Stimulated activated CD4-positive, alpha-beta T cell treated with anti-CD3 and anti-CD28 coated beads, Interleukin-2, amount 100 ng/mL, for 4 hours (primary cell): Measurements from ENCODE around the gene ACAD10.

ENCODE experiments used
- DNase-seq: peaks from one replicate; pipeline ENCODE4 v3.0.0-alpha.2; 2020; ENCODE audit warnings: low read depth

ACAD10 gene

GRCh38 chr12:111776836-111777344 lies 91.0 kb downstream of the ACAD10 start:
- DNase-seq, result no peak

DNA sequence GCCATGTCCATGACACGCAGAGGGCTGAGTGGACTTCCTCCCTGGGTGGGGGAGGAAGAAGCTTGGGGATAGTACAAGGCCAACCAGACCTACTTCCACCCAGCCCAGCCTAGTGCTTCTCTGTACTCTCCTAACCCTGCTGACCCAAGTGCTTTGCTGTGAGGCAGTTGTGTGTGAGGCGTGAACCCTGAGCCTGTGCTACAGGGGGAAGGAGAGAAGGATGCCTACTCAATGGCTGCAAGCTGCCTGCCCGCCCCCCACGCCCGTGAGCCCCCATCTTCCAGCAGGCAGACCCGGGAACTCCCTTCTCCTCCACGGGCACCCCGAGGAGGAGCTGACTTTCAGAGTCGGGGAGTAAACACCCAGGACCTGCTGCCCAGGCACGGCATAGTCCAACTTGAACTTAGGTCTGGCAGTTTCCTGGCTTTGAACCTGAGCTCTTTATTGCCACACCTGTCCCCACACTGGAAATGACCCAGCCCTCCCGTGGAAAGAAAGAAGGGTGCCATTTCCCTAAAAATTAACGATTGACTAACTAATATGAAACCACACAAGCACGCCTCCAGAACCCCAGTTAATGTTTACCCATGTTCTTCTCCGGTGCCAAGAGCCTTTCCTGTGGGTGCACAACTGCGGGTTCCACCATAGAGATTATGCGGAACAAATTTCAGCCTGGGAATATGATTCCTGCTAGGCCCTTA lies 91.6 kb downstream of the ACAD10 start:
- DNase-seq, result no peak

DNA sequence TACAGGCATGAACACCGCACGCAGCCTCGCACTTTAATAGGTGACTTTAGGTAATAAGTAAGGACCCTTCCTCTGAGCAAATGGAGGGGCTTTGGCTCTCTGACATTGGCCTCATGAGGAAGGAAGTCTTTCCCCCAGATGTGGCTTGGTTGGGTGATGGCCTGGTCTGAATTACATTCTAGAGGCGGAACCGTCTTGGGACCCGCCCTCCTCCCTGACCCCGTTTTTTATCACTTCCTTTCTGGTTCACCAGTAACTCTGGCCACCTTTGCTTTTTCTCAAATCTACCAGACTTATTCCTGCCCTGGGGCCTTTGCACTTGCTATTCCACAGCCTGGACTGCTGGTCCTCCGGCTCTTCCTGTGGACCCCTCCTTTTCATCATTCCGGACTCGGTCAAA lies 94.3 kb downstream of the ACAD10 start:
- no peak for DNase-seq

DNA sequence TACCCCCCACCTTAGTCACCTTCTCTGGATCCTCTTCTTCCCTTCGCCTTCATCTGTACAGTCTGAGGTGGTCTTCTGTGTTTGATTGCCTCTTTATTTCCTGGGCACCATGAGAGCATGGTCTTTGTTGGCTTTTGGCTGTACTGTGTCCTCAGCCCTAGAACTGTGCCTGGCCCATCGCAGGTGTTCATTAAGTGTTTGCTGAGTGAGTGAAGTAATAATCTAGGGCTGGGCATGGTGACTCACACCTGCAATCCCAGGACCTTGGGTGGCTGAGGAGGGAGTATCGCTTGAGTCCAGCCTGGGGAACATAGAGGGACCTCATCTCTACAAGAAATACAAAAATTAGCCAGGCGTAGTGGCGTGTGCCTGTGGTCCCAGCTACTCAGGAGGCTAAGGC lies 94.8 kb downstream of the ACAD10 start:
- no peak for DNase-seq

DNA sequence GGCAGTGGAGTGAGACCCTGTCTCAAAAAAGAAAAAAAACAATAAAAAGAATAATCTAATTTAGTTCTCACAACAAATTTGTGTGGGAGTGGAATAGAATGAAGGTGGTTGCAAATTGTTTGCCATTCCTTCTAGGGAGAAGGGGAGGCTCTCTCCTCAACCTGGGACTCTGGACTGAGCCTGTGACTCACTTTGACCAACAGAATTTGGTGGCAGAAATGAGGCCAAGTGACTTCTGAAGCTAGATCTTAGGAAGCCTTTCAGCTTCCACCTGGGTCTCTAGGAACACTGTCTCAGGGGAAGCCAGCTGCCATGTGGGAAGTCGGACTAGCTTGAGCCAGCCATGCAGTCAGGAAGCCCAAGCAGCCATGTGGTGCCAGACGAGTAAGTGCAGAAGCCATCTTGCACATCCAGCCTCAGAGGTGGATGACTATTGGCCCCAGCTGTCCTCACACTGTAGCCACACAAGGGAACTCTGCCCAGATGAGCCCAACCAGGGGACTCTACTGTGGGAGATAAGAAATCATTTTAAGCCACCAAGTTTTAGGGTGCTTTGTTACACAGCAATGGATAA lies 95.3 kb downstream of the ACAD10 start:
- DNase-seq, result no peak

DNA sequence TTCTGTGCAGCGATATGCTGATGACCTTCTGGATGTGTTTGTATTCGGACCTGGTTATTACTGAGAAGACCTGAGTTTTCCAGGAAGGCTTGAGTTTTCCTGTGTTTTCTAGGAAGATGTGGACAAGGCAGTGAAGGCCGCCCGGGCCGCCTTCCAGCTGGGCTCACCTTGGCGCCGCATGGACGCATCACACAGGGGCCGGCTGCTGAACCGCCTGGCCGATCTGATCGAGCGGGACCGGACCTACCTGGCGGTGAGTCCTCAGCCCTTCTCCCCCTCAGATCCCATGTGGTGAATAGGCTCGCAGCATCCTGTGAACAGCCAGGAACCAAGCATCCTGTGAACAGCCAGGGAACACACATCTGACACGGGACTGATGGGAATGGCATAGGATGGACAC lies 97.2 kb downstream of the ACAD10 start:
- DNase-seq, result no peak

DNA sequence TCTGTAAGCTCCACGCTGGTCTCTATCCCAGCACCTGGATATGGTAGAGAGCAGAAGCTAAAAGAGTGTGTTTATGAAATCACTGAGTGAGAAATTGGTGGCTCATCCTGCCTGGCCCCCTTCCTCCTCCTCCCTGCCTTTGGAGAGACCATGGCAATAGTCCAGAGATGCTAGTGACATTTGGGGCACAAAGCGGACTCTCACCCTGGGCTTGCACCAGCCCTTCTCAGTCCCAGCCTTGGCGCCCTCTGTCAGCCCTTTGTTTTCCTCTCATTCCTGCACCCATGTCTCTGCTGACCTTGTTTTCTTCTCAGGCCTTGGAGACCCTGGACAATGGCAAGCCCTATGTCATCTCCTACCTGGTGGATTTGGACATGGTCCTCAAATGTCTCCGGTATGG lies 99.1 kb downstream of the ACAD10 start:
- DNase-seq, result no peak

GRCh38 chr12:111785651-111786050 lies 99.8 kb downstream of the ACAD10 start:
- no peak for DNase-seq

GRCh38 chr12:111788178-111788654 lies 102.4 kb downstream of the ACAD10 start:
- DNase-seq, result no peak

- no peak for DNase-seq
Observed at GRCh38 chr12:111789779-111790178, 103.9 kb downstream of the ACAD10 start.

DNA sequence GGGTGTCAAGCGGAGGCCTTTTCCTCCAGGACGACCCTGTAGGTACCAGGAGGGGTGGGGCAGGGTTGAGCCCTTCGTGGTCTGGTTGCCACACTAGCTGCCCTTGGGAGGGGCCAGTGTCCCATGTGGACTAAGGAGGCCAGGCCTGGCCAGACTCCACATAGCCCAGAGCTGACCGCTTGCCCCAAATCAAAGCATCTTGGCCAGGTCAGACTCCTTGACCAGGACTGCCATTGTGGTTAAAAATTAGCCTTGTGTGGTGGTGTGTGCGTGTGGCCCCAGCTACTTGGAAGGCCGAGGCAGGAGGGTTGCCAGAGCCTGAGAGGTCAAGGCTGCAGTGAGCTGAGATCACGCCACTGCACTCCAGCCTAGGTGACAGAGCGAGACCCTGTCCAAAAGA lies 105.7 kb downstream of the ACAD10 start:
- no peak for DNase-seq

DNA sequence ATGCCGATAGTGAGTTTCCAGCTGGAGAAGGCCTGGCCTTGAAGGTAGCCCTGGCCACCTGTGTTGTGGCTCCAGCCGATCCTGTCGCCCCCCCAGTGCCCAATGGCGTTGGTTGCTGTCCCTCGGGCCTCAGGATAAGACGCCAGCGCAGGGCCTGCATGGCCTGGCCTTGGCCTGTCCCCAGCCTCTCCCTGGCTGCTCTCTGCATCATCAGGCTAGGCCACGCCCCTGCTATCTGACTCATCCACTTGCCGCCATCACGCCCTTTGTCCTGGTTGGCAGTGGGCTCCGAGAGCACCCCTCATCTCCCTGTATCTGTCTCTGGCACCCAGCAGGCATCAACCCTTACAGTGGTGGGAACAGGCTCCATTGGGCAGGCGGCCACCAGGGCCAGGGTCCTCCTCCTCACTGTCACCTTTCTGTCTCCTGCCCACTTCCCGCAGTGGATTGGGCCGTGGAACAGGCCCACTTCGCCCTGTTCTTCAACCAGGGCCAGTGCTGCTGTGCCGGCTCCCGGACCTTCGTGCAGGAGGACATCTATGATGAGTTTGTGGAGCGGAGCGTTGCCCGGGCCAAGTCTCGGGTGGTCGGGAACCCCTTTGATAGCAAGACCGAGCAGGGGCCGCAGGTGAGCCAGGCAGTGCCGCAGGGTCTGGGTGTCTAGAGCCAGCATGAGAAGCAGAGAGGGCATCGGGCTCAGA lies 106.5 kb downstream of the ACAD10 start:
- DNase-seq, result no peak

- no peak for DNase-seq
Observed at GRCh38 chr12:111792856-111793235, 107.0 kb downstream of the ACAD10 start.

- no peak for DNase-seq
Observed at GRCh38 chr12:111798182-111798581, 112.3 kb downstream of the ACAD10 start.

- no peak for DNase-seq
Observed at GRCh38 chr12:111799758-111800157, 113.9 kb downstream of the ACAD10 start.

DNA sequence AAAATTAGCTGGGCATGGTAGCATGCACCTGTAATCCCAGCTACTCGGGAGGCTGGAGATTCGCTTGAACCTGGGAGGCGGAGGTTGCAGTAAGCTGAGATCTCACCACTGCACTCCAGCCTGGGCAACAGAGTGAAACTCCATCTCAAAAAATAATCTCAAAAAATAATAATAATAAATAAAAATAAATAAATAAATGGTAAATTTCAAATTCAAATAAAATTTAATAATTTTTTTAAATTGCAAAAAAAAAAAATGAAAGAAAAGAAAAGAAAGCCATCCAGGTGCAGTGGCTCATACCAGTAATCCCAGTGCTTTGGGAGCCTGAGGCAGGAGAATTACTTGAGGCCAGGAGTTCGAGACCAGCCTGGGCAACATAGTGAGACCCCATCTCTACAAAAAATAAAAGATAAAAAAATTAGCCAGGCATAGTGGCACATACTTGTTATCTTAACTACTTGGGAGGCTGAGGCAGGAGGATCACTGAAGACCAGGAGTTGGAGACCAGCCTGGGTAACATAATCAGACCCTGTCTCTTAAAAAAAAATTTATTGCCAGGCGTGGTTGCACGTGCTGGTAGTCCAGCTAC lies 117.3 kb downstream of the ACAD10 start:
- DNase-seq, result no peak

DNA sequence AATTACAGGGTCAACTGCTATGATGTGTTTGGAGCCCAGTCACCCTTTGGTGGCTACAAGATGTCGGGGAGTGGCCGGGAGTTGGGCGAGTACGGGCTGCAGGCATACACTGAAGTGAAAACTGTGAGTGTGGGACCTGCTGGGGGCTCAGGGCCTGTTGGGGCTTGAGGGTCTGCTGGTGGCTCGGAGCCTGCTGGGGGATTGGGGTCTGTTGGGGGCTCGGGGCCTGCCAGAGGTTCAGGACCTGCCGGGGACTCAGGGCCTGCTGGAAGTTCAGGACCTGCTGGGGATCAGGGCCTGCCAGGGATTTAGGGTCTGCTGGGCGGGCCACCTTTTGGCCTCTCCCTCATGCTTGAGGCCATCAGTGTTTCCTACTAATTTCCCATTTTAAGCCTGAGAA lies 118.0 kb downstream of the ACAD10 start:
- DNase-seq, result no peak

DNA sequence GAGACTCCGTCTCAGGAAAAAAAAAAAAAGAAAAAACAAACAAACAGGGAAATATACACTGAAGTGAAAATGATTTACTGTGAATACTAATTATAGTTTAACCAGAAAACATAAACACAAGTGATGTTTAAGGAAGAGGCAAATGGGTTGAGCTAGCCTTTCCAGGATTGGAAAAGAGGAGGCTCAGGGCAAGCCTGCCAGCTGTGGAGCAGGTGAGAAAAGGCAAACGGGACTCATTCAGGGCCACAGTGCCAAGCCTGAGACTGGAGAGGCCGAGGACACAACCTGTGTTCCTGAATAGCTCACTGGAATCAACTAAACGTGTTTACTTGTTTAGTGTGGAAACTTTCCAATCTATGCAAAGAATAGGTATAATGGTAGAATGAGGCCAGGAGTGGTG lies 120.5 kb downstream of the ACAD10 start:
- no peak for DNase-seq
